Liver (tissue), 9 donors: Measurements from ENCODE around the gene CFAP299. TPM values are rescaled to one million over a fixed set of nuclear protein-coding genes. Genes with fewer than 3 reads are reported as not detected.

Experiments
- DNase-seq: peaks from one replicate; pipeline ENCODE4 v3.0.0-alpha.2; 2017; ENCODE audit warnings: low spot score
- H3K27ac ChIP-seq, 2 donors: one replicate each; pipeline ENCODE4 v1.7.0; 2013; ENCODE audit warnings: inconsistent platforms in 2 of 2, low read length in 2 of 2, control low read depth in 1 of 2, low read depth in 1 of 2, mild to moderate bottlenecking in 1 of 2
- H3K27me3 ChIP-seq, 4 donors: one replicate each; pipeline versions ENCODE4 v1.6.1 to v1.7.0; 2013; ENCODE audit warnings: low read length in 3 of 4, inconsistent platforms in 1 of 4, mild to moderate bottlenecking in 1 of 4, moderate library complexity in 1 of 4; ENCODE audit not compliant: control insufficient read depth in 4 of 4, insufficient read depth in 4 of 4
- H3K36me3 ChIP-seq, 4 donors: one replicate each; pipeline versions ENCODE4 v1.6.1 to v1.7.0; 2013; ENCODE audit warnings: low read length in 3 of 4, mild to moderate bottlenecking in 3 of 4, low read depth in 1 of 4, moderate library complexity in 1 of 4; ENCODE audit not compliant: control insufficient read depth in 4 of 4, insufficient read depth in 3 of 4
- H3K4me1 ChIP-seq, 4 donors: one replicate each; pipeline versions ENCODE4 v1.6.1 to v1.7.0; 2013; ENCODE audit warnings: low read length in 3 of 4, mild to moderate bottlenecking in 3 of 4, moderate library complexity in 1 of 4; ENCODE audit not compliant: control insufficient read depth in 4 of 4, insufficient read depth in 4 of 4
- H3K4me3 ChIP-seq, 3 donors: one replicate each; pipeline versions ENCODE4 v1.6.1 to v1.7.0; 2013; ENCODE audit warnings: low read length in 3 of 3, control low read depth in 1 of 3, low read depth in 1 of 3, mild to moderate bottlenecking in 1 of 3
- H3K9ac ChIP-seq, 2 donors: one replicate each; pipeline ENCODE4 v1.7.0; 2013; ENCODE audit warnings: low read length in 2 of 2, mild to moderate bottlenecking in 2 of 2, moderate library complexity in 2 of 2, control low read depth in 1 of 2, low read depth in 1 of 2
- H3K9me3 ChIP-seq, 4 donors: one replicate each; pipeline versions ENCODE4 v1.6.1 to v1.7.0; 2013; ENCODE audit warnings: low read length in 3 of 4; ENCODE audit not compliant: control insufficient read depth in 4 of 4
- EGR1 ChIP-seq, 2 donors: IDR thresholded peaks; 2 replicates each; pipeline ENCODE4 v1.6.1; 2016 to 2018; ENCODE audit warnings: antibody characterized with exemption in 2 of 2, low read depth in 2 of 2
- FOXA2 ChIP-seq: IDR thresholded peaks from 2 replicates; pipeline ENCODE4 v1.6.1; 2016; ENCODE audit warnings: antibody characterized with exemption
- GABPA ChIP-seq, 2 donors: IDR thresholded peaks in 1 of 2; conservative IDR thresholded peaks in 1 of 2; 2 replicates each; pipeline ENCODE4 v1.6.1; 2016; ENCODE audit warnings: antibody characterized with exemption in 2 of 2, mild to moderate bottlenecking in 1 of 2, moderate library complexity in 1 of 2
- HNF4A ChIP-seq, 2 donors: conservative IDR thresholded peaks; 2 replicates each; pipeline ENCODE4 v1.6.1; 2016; ENCODE audit warnings: antibody characterized with exemption in 2 of 2, mild to moderate bottlenecking in 2 of 2
- HNF4G ChIP-seq: IDR thresholded peaks from 2 replicates; pipeline ENCODE4 v1.6.1; 2016; ENCODE audit warnings: antibody characterized with exemption
- JUND ChIP-seq, 2 donors: IDR thresholded peaks; 2 replicates each; pipeline ENCODE4 v1.6.1; 2016; ENCODE audit warnings: antibody characterized with exemption in 2 of 2
- MAX ChIP-seq: IDR thresholded peaks from 2 replicates; pipeline ENCODE4 v1.6.1; 2016; ENCODE audit warnings: antibody characterized with exemption
- NR2F2 ChIP-seq: IDR thresholded peaks from 2 replicates; pipeline ENCODE4 v1.6.1; 2016; ENCODE audit warnings: antibody characterized with exemption
- RAD21 ChIP-seq, 2 donors: IDR thresholded peaks; 2 replicates each; pipeline ENCODE4 v1.6.1; 2016; ENCODE audit warnings: antibody characterized with exemption in 2 of 2, mild to moderate bottlenecking in 2 of 2
- RXRA ChIP-seq, 2 donors: IDR thresholded peaks; 2 replicates each; pipeline ENCODE4 v1.6.1; 2017 to 2018; ENCODE audit warnings: antibody characterized with exemption in 2 of 2, mild to moderate bottlenecking in 1 of 2
- SP1 ChIP-seq: IDR thresholded peaks from 2 replicates; pipeline ENCODE4 v1.6.1; 2018; ENCODE audit warnings: antibody characterized with exemption, mild to moderate bottlenecking
- TAF1 ChIP-seq: conservative IDR thresholded peaks from 2 replicates; pipeline ENCODE4 v1.6.1; 2016; ENCODE audit warnings: antibody characterized with exemption, mild to moderate bottlenecking
- YY1 ChIP-seq: IDR thresholded peaks from 2 replicates; pipeline ENCODE4 v1.6.1; 2016; ENCODE audit warnings: antibody characterized with exemption, mild to moderate bottlenecking
- ZBTB33 ChIP-seq: IDR thresholded peaks from 2 replicates; pipeline ENCODE4 v1.6.1; 2016; ENCODE audit warnings: antibody characterized with exemption
- WGBS: extraction: QIAGEN DNeasy Blood & Tissue Kit; methylation state at CpG from one replicate; pipeline ENCODE4 v1.1.7; 2013; 5-methylcytosine and 5-hydroxymethylcytosine counted together
- polyA plus RNA-seq, 2 donors: library from polyadenylated mRNA; stranded (reverse) in 1 of 2; unstranded in 1 of 2; fragments of 200-250 nt in 1 of 2; fragments of >200 nt in 1 of 2; fragmentation: Nextera tagmentation in 1 of 2; extraction: Ambion mirVana in 1 of 2; gene quantifications; one replicate each; pipeline versions ENCODE4 v1.2.1 to v1.2.3, GENCODE V29; 2013 to 2015
- total RNA-seq, 2 donors: library from RNA; depleted of rRNA; stranded (reverse); fragments of >200 nt; gene quantifications; one replicate each; pipeline ENCODE4 v1.2.3, GENCODE V29; 2014
- TF ChIP-seq, protein P1 (sequence below): IDR thresholded peaks from 2 replicates; pipeline ENCODE4 v1.6.1; 2016; ENCODE audit warnings: antibody characterized with exemption
- TF ChIP-seq, protein P2 (sequence below): fragments of 150-350 bp; IDR thresholded peaks from 2 replicates; pipeline ENCODE4 v1.5.1; 2017; ENCODE audit warnings: improper control_type of control experiment, low read depth, low read length; ENCODE audit not compliant: missing input control
- TF ChIP-seq, protein P3 (sequence below): IDR thresholded peaks from 2 replicates; pipeline ENCODE4 v1.6.1; 2016; ENCODE audit warnings: antibody characterized with exemption, mild to moderate bottlenecking
- donor health status: healthy.
- donor health status: healthy.
- donor health status: healthy.
- donor health status: healthy.
- donor health status: healthy.

The CFAP299 gene
- total and polyA plus RNA-seq, 4 donors = not detected

GRCh38 chr4:80308466-80308822 is 27.1 kb upstream of the CFAP299 start:
- H3K27me3 ChIP-seq = peaks cover 0 to 8% (median 5%) of the 10 kb centered on the region in 4 donors
- 55% methylated on average over 4 of the region's 4 CpGs for WGBS
- no peaks in the 10 kb centered on the region for H3K36me3 ChIP-seq
- no peak overlapping the region for H3K27ac ChIP-seq
- no peak for TF ChIP-seq SP1
- TF ChIP-seq JUND (IDR thresholded peaks at IDR 0.05) = no peak
- TF ChIP-seq, protein P1, sequence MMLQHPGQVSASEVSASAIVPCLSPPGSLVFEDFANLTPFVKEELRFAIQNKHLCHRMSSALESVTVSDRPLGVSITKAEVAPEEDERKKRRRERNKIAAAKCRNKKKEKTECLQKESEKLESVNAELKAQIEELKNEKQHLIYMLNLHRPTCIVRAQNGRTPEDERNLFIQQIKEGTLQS = no peak
- TF ChIP-seq, protein P2, sequence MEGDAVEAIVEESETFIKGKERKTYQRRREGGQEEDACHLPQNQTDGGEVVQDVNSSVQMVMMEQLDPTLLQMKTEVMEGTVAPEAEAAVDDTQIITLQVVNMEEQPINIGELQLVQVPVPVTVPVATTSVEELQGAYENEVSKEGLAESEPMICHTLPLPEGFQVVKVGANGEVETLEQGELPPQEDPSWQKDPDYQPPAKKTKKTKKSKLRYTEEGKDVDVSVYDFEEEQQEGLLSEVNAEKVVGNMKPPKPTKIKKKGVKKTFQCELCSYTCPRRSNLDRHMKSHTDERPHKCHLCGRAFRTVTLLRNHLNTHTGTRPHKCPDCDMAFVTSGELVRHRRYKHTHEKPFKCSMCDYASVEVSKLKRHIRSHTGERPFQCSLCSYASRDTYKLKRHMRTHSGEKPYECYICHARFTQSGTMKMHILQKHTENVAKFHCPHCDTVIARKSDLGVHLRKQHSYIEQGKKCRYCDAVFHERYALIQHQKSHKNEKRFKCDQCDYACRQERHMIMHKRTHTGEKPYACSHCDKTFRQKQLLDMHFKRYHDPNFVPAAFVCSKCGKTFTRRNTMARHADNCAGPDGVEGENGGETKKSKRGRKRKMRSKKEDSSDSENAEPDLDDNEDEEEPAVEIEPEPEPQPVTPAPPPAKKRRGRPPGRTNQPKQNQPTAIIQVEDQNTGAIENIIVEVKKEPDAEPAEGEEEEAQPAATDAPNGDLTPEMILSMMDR = no peak
- TF ChIP-seq RXRA (IDR thresholded peaks at IDR 0.05) = no peak
- TF ChIP-seq FOXA2 = no peak
- TF ChIP-seq TAF1 = no peak
- TF ChIP-seq YY1 = no peak
- no peak for TF ChIP-seq MAX
- no peak for TF ChIP-seq NR2F2
- no peak for TF ChIP-seq EGR1 (IDR thresholded peaks at IDR 0.05; ENCODE audit: low read depth in 2 of 2)
- no peak for TF ChIP-seq ZBTB33
- TF ChIP-seq RAD21 (IDR thresholded peaks at IDR 0.05) = no peak
- no peak for TF ChIP-seq HNF4A (conservative IDR thresholded peaks at IDR 0.05)
- H3K9me3 ChIP-seq = no peaks in the 10 kb centered on the region
- H3K4me3 ChIP-seq = no peak overlapping the region
- H3K9ac ChIP-seq = no peak overlapping the region
- no peak for DNase-seq
- no peaks in the 10 kb centered on the region for H3K4me1 ChIP-seq

GRCh38 chr4:80309294-80310004 is 26.1 kb upstream of the CFAP299 start:
- H3K9ac ChIP-seq = no peak overlapping the region
- no peaks in the 10 kb centered on the region for H3K36me3 ChIP-seq
- H3K27me3 ChIP-seq = peaks cover 0 to 8% (median 5%) of the 10 kb centered on the region in 4 donors
- no peaks in the 10 kb centered on the region for H3K4me1 ChIP-seq
- TF ChIP-seq, protein P3, sequence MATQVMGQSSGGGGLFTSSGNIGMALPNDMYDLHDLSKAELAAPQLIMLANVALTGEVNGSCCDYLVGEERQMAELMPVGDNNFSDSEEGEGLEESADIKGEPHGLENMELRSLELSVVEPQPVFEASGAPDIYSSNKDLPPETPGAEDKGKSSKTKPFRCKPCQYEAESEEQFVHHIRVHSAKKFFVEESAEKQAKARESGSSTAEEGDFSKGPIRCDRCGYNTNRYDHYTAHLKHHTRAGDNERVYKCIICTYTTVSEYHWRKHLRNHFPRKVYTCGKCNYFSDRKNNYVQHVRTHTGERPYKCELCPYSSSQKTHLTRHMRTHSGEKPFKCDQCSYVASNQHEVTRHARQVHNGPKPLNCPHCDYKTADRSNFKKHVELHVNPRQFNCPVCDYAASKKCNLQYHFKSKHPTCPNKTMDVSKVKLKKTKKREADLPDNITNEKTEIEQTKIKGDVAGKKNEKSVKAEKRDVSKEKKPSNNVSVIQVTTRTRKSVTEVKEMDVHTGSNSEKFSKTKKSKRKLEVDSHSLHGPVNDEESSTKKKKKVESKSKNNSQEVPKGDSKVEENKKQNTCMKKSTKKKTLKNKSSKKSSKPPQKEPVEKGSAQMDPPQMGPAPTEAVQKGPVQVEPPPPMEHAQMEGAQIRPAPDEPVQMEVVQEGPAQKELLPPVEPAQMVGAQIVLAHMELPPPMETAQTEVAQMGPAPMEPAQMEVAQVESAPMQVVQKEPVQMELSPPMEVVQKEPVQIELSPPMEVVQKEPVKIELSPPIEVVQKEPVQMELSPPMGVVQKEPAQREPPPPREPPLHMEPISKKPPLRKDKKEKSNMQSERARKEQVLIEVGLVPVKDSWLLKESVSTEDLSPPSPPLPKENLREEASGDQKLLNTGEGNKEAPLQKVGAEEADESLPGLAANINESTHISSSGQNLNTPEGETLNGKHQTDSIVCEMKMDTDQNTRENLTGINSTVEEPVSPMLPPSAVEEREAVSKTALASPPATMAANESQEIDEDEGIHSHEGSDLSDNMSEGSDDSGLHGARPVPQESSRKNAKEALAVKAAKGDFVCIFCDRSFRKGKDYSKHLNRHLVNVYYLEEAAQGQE = no peak
- TF ChIP-seq MAX (no peak), HNF4G (no peak), RXRA (IDR thresholded peaks at IDR 0.05) (no peak), JUND (IDR thresholded peaks at IDR 0.05) (no peak), TAF1 (no peak), GABPA (IDR thresholded peaks at IDR 0.05 in 1 of 2, conservative IDR thresholded peaks at IDR 0.05 in 1 of 2) (no peak), YY1 (no peak), RAD21 (IDR thresholded peaks at IDR 0.05) (no peak), SP1 (no peak), FOXA2 (no peak), NR2F2 (no peak), HNF4A (conservative IDR thresholded peaks at IDR 0.05) (no peak), ZBTB33 (no peak), EGR1 (IDR thresholded peaks at IDR 0.05; ENCODE audit: low read depth in 2 of 2) (no peak)
- TF ChIP-seq, protein P2 = no peak
- no peak overlapping the region for H3K27ac ChIP-seq
- 62% methylated on average over 5 of the region's 5 CpGs for WGBS
- DNase-seq = no peak
- no peaks in the 10 kb centered on the region for H3K9me3 ChIP-seq
- H3K4me3 ChIP-seq = no peak overlapping the region
